GM10266 (cell line): Measurements from ENCODE around the gene CPN2.

ENCODE experiments used
- DNase-seq: peaks from one replicate; pipeline ENCODE4 v3.0.0; 2012; ENCODE audit errors: extremely low spot score
- CTCF ChIP-seq: IDR thresholded peaks from 2 replicates; pipeline ENCODE4 v1.5.1; 2012; ENCODE audit warnings: mild to moderate bottlenecking, low read depth; ENCODE audit not compliant: control insufficient read depth, insufficient read depth; ENCODE audit errors: missing control alignments

CPN2 gene

DNA sequence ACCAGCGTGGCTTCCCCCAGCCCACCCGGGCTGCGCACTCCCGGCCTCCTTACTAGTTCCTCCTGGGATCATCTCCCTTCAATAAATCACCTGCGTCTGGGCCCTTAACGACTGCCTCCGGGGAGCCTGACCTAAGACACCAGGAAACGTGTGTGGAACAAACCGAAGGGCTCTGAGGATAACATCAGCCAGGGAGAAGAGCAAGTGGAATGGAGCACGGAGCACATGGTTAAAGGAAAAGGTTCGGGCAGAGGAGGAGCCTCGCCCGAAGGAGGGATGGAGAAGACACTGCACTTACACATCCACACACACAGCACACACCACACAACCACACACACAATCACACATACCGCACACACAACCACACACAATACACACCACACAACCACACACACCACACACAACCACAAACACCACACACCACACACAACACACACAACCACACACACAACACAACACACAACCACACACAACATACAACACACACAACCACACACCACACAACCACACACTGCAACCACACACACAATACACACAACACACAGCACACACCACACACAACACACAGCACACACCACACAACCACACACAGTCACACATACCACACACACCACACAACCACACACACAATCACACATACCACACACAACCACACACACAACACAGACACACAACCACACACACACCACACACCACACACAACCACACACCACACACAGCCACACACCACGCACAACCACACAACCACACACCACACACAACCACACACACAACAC, 24.7 kb downstream of the CPN2 start:
- no peak for DNase-seq

GRCh38 chr3:194325424-194326153, 25.5 kb downstream of the CPN2 start:
- TF ChIP-seq CTCF: no peak
- DNase-seq: no peak

More for the DNA sequence above, 24.7 kb downstream of the CPN2 start:
- no peak for TF ChIP-seq CTCF

GRCh38 chr3:194324823-194325327, 26.3 kb downstream of the CPN2 start:
- no peak for DNase-seq
- no peak for TF ChIP-seq CTCF

DNA sequence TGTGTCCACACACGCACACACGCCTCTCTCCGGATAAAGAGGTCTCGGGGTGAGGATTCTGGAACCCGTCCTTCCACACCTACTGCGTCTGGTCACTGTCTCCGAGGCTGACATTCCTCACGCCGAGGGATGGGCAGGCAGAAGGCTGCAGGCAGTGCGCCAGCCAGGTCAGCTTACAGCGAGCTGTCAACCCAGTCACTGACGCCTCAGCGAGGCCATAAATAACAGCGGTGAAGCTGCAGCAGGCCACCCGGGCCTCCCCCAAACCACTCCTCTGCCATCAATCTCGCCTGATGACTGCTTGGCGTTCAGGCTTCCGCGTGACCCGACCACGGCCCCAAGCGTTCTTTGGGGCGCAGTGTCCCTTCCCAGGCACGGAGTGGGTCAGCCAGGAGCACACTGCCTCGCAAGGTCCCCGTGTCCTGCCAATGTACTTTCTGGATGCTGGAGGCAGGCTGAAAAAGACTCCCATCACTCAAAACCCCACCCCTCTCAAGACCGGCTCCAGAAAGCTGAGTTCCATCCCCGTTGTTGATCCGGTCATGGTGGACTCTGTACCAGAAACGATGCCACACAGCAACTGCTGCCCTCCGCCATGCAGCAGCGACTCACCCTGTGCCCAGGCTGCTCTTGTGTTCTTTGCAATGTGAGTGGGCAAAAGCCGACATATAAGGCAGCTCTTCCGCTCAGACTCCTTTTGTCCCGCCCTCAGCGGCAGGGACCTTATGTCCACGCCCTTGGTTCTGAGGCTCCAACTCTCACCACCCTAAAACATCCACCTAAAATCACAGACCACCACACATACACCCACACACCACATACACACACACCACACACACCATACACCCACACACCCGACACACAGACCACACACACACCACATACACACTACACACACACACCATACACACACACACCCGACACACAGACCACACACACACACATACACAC, 27.1 kb downstream of the CPN2 start:
- TF ChIP-seq CTCF: no peak
- DNase-seq: peak; percentile 72

DNA sequence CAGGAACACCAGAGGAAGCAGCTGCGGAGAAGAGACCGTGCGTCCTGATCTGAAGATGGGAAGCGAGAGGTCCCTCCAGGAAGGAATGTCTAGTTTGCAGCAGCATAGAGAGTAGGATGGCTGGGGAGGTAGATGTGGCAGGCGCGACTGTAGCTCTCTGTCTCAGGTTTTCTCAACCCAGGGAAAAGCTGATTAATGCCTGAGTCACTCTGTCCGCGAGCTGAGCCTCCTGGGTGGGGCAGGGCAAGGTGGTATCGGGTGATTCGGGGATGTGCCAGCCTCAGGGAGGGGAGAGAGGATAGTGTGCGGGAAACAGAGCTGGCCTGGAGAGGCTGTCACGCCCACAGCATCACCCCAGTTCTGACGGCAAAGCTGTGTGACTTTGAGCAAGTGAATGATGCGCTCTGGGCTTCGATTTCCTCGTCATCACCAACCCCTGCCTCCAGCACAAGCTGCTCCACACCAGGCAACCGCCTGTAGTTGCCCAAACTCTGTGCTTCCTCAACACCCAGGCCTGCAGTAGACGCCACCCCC, 28.4 kb downstream of the CPN2 start:
- no peak for DNase-seq
- TF ChIP-seq CTCF: no peak

- DNase-seq: no peak
- TF ChIP-seq CTCF: no peak
Observed at GRCh38 chr3:194321693-194322640, 29.2 kb downstream of the CPN2 start.
